GM21367 (cell line): ENCODE measurements around the gene ZNF287.

Experiments
- ATAC-seq: cut with Tn5 transposase; IDR thresholded peaks from one replicate; pipeline ENCODE4 v1.9.1; 2021; ENCODE audit not compliant: unreplicated experiment

ZNF287 gene

GRCh38 chr17:16517477-16517876 is 51.5 kb downstream of the ZNF287 start:
- ATAC-seq, result no peak

DNA sequence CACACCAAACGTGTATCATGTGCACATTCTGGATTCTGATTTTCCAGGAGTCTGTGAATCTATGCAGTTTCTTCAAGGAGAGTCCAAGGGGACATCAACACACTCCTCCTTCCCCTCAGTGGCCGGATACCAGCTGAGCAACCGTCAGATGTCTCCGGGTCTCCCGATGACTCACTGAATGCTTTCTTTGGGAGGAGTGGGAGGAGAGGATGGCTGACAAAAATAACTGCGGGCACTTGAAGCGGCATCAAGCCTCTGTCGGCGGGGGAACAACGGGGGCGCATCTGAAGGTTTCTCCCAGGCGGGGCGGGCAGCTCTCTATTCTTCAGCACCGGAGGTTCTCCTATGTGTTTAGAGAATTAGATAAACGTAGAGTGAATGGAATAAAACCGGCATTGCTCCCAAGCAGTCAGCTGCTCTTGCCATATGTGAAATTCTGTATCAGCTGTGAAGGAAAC is 52.4 kb downstream of the ZNF287 start:
- ATAC-seq, result no peak

- ATAC-seq, result no peak
These were observed 53.1 kb downstream of the ZNF287 start for GRCh38 chr17:16515933-16516332.

GRCh38 chr17:16513873-16514272 is 55.1 kb downstream of the ZNF287 start:
- ATAC-seq, result no peak

DNA sequence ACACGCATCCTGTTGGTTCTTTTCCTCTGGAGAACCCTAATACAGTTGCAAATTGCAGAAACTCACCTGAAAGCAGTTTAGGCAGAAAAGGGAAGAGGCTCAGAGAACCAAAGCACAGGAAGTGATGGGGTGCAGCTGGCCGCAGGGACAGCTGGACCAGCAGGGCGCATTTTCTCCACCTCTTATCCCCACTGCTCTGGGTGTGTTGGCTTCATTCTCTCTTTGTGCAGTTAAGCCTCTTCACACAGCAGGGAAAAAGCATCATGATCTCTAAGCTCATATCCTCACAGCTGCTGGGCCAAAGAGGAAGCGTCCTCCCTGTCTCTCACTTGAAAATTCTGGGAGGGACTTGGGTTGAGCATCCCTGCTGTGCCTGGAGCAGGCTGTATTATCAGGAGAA is 57.0 kb downstream of the ZNF287 start:
- ATAC-seq, result no peak

DNA sequence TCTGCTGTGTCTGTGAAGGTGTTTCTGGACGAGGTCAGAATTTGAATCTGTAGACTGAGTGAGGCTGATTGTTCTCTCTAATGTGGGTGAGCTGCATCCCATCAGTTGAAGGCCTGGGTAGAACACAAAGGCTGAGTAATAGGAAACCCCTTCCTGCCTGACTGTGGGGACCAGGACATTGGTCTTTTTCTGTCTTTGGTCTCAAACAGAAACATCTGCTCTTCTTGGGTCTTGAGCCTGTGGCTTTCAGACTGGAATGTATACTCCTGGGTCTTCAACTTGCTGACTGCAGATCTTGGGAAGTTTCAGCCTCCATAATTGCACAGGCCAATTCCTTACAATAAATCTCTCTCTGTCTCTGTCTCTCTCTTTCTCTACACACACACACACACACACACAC is 57.4 kb downstream of the ZNF287 start:
- no peak for ATAC-seq

DNA sequence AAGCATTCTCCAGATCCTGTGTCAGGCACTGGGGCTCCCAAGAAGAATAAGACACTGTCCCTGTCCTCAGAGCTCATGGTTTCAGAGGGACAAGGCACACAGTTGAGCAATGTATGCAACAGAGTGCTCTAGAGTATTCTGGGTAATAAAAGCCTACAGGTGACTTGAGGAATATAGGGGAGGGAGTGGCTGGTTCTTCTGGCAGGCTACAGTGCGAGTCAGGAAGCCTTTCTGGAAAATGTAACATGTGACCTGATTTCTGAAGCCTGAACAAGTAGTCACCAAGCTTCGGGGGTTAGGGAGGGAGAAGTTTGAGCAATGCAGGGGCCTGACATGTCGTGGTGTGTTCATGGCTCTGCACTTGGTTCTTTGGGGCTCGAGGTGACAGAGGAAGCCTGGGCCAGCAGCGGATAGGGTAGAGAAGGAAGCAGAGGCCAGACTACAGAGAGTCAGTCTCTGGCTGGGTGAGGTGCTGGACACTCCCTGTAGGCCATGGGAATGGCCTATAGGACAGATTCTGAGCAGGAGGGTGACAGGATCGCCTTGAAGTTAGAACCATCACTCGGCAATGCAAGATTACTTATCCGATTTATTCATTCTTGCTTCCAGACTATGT is 61.0 kb downstream of the ZNF287 start:
- no peak for ATAC-seq

GRCh38 chr17:16506188-16506587 is 62.8 kb downstream of the ZNF287 start:
- no peak for ATAC-seq

DNA sequence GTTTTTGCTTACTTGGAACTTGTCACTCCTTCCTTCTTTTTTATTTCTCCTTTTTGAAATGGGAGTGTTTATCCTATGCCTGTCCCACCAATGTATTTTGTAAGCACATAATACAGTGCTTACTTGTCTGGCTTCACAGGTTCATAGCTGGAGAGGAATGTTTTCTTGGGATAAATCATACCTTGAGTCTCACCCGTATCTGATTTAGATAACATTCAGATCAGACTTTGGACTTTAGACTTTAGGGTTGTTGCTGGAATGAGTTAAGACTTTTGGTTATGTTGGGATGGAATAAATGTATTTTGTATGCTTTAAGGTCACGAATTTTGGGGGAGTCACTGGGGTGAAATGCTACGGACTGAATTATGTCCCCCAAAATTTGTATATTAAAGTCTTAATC is 64.0 kb downstream of the ZNF287 start:
- ATAC-seq, result no peak
